PC-3 (cell line): ENCODE measurements around the gene CD160.

Experiments
- EZH2 ChIP-seq: fragments of 300-600 bp; sonication (generic); IDR thresholded peaks from one replicate; pipeline ENCODE4 v1.6.1; 2017; ENCODE audit warnings: antibody characterized with exemption, mild to moderate bottlenecking, low read length; ENCODE audit not compliant: unreplicated experiment
- EZH2phosphoT487 ChIP-seq: fragments of 300-600 bp; sonication (generic); IDR thresholded peaks from 2 replicates; pipeline ENCODE4 v1.6.1; 2018; ENCODE audit warnings: mild to moderate bottlenecking, antibody characterized with exemption, low read length, borderline replicate concordance
- TF ChIP-seq, protein P1 (sequence below): fragments of 300-600 bp; sonication (generic); conservative IDR thresholded peaks from 2 replicates; pipeline ENCODE4 v1.5.1; 2017; ENCODE audit warnings: antibody characterized with exemption, low read depth, mild to moderate bottlenecking, low read length

- TF ChIP-seq, protein P1, sequence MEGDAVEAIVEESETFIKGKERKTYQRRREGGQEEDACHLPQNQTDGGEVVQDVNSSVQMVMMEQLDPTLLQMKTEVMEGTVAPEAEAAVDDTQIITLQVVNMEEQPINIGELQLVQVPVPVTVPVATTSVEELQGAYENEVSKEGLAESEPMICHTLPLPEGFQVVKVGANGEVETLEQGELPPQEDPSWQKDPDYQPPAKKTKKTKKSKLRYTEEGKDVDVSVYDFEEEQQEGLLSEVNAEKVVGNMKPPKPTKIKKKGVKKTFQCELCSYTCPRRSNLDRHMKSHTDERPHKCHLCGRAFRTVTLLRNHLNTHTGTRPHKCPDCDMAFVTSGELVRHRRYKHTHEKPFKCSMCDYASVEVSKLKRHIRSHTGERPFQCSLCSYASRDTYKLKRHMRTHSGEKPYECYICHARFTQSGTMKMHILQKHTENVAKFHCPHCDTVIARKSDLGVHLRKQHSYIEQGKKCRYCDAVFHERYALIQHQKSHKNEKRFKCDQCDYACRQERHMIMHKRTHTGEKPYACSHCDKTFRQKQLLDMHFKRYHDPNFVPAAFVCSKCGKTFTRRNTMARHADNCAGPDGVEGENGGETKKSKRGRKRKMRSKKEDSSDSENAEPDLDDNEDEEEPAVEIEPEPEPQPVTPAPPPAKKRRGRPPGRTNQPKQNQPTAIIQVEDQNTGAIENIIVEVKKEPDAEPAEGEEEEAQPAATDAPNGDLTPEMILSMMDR = no peak
- TF ChIP-seq EZH2phosphoT487 = no peak
- no peak for TF ChIP-seq EZH2
Observed at GRCh38 chr1:145771056-145771455, 51.8 kb downstream of the CD160 start.
